Glomerular visceral epithelial cell (primary cell): Measurements from ENCODE around the gene TRIML2.

Source experiments
- DNase-seq: peaks from one replicate; pipeline ENCODE4 v3.0.0-alpha.2; 2016; ENCODE audit errors: extremely low spot score

The TRIML2 gene

GRCh38 chr4:188109157-188109755, at the start of gene TRIML2:
TSS of gene TRIML2 (minus strand) at chr4:188109603. CDS start at chr4:188105368, 4,235 bp downstream.
- DNase-seq = no peak

- DNase-seq = no peak
These were observed 48.9 kb upstream of the TRIML2 start for GRCh38 chr4:188158336-188158735.

GRCh38 chr4:188154668-188155405, 45.4 kb upstream of the TRIML2 start:
- DNase-seq = no peak

GRCh38 chr4:188147776-188148175, 38.4 kb upstream of the TRIML2 start:
- DNase-seq = no peak

GRCh38 chr4:188147176-188147575, 37.8 kb upstream of the TRIML2 start:
- DNase-seq = no peak

DNA sequence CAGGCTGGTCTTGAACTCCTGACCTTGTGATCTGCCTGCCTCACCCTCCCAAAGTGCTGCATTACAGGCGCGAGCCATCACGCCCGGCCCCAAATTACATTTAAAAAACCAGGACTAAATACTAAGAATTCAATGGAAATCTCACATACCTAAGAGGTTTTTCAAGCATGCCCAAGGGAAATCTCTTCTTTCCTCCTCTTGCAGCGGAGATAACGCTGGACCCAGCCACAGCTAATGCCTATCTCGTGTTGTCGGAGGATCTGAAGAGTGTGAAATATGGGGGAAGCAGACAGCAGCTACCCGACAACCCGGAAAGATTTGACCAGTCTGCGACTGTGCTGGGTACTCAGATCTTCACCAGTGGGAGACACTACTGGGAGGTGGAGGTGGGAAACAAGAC, 37.2 kb upstream of the TRIML2 start:
- DNase-seq = no peak

DNA sequence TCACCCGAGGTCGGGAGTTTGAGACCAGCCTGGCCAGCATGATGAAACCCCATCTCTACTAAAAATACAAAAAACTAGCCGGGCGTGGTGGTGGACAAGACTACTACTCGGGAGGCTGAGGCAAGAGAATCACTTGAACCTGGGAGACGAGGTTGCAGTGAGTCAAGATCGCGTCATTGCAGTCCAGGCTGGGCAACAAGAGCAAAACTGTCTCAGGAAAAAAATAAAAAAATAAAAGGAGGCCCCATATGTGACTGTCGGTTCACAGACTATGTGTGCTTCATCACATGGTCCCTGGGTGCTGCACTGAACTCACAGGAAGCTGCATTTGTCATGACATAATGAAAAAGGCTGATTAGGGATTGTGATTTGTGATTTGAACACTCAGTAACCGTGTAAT, 36.2 kb upstream of the TRIML2 start:
- DNase-seq = no peak

DNA sequence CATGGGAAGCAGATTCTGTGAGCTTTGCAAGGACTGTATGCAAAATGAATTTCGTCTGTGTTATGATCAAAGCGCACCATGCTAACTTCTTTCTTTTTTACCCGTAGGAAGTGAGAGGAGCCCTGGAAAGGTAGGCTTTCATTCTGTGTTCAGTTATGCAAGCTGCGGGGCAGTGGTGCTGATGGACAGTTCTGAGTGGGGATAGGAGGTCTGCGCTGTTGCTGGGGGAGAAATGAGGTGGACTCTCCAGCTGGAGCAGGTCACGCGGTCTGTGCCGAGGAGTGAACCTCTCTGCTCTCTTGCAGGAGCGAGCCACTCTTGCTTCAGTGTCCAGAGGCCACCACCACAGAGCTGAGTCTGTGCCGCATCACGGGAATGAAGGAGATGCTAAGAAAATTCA, 34.3 kb upstream of the TRIML2 start:
- no peak for DNase-seq

DNA sequence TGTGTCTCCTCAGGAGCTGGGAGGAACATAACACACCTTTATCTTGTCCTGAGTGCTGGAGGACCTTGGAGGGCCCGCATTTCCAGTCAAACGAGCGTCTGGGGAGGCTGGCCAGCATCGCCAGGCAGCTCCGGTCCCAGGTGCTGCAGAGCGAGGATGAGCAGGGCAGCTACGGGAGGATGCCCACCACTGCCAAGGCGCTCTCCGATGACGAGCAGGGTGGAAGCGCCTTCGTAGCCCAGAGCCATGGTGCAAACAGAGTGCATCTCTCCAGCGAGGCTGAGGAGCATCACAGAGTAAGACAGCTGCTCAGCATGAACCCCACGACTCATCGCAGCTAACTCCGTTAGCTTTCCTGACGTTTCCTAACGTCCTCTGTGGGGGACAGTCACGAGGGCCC, 30.3 kb upstream of the TRIML2 start:
- no peak for DNase-seq

DNA sequence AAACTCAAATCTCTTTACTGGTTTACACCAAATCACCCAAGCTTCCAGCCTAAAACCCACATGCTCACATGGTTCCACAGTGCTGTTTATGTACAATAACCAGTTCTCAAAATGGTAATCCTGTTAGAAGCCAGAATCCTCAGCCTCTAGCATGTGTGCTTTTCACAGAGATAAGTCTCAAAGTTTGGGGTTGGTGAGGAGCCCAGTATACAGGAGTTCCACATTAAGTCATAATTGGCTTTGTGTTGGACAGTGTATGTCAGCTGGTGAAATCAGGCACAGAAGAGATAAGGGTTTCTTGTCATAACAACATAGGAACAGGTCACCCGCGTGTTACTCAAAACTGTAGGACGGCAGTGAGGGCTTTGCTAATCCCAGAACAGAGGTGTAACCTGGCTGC, 29.7 kb upstream of the TRIML2 start, which contains the start of gene TRIML1:
Gene TRIML1 (plus strand): TSS at position 301 of the 400 bp plus-strand sequence. CDS start 118 bp downstream, outside the sequence.
- no peak for DNase-seq

DNA sequence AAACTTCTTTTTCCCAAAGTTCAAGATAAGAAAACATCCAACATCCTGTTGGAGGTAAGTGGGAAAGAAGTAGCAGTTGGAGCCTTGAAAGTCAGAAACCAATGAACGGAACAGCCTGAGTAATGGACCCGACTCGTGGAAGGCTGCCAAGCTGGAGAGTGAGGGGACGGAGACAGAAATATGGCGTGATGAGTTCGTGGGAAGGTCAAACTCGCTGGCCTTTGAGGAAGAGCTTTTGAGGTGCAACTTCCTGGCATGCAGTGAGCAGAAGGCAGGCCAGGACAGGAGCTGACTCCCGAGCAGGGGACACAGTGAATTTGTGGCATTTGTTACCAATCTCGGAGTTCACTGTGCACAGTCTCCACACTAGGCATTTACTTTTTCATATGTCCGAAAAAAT, 28.8 kb upstream of the TRIML2 start:
- no peak for DNase-seq

- DNase-seq = no peak
These were observed 22.8 kb upstream of the TRIML2 start for GRCh38 chr4:188132232-188132631.

DNA sequence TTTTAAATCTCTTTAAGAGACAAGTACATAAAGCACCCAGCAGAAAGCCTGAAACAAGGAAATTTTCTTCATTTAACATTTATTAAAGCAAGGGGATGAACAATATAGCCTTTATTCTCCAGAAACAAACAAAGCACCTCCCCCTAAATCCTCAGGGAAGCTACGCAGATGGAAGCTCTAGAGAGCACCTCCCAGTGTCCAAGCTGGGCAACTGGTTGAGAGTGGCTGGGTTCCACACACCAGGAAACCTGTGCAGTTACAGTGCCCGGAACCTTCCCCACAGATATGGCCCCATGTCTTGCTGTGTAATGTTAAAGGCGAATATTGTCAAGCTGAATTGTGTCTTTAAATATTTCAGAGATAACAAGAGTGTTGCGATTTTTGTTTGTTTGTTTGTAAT, 21.0 kb upstream of the TRIML2 start:
- DNase-seq = no peak

DNA sequence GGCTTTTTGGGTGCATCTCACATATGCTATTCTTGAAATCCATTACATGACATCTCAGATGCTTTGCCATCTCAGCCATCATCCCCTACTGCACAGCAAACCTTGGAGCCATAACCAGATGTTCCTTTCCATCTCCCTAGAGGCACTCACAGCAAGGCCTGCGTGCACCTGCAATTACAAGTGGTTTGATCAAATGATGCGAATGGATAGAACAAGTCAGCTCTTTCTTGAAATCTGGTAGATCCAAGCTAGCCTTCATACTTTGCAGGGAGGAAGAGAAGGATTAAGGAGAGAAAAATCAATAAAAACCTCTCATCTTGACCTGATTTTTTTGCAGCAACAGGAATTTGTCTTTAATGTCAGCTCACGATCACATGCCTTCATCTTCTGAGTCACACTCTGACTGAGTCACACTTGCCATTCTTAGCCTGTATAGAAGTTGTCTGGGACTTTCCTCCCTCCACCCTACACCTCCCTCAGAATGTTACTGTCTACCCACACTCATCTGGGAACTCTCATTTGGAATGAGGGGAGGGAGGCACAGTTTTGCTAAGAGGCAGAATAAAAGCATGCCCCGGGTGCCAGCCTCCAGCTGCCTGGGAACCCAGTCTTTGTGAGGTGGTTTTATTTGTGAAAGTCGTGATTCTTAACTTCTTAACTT, 17.9 kb upstream of the TRIML2 start:
- DNase-seq = peak; percentile 68

DNA sequence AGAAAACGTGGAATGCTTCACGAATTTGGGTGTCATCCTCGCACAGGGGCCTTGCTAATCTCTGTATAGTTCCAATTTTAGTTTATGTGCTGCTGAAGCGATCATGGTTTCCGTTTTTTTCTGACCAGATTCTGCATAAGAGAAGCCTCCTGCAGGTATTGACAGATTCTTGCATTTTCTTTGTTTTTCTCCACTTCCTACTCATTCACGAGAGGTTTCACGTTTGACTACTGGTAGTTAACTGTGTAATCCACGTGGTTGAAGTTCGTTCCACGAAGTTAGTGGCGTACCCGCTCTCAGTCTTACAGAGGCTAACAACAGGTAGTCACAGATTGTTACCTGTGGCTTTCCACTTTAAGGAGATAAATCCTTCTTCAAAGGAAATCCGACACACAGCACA, 12.1 kb upstream of the TRIML2 start:
- no peak for DNase-seq

DNA sequence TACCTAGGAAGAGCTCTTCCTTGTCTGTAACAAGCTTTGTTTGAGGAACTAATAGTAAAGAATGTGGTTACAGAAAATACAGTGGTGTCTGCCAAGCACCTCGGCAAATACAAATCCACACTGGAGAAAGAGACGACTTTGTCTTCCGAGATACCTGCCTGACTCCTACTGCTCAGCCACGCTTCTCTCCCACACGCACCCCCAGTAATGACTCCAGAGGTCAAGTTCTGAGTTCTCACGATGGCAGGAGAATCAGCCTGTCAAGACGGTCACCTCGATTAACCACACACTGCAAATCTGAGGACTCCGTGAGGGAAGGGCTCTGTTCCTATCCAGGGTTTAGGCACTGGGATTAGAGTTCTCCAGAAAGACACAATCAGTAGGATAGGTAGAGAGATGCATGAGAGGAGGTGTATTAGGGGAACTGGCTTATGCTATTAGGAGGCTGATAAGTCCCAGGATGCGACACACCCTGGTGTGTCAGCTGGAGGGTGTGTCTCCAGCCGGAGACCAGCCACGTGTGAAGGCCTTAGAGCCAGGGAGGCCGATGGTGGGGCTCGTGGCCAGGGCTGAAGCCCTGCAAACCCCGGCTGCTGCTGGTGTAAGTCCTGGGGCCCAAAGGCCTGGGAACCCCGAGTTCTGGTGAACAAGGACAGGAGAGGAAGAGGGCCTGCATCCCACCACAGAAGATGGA, 8.4 kb upstream of the TRIML2 start:
- DNase-seq = no peak

DNA sequence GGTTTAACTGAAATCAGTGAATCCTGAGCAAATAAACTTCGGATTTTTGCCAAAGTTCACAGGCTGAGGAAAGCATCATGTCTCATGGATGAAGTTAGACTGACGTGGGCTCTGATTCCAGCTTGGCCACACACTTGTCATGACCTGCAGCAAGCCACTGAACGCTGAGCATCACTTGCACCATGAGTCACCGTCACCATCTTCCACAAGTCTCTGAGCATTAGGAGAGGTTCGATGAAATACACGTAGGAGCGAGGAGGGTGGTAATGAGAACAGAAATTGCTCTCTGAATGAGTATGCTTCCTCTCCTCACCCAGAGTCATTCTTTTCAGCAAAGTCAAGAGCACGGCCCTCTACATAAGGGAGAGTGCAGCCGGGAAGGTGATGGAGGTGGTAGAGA, 3.8 kb upstream of the TRIML2 start:
- no peak for DNase-seq

DNA sequence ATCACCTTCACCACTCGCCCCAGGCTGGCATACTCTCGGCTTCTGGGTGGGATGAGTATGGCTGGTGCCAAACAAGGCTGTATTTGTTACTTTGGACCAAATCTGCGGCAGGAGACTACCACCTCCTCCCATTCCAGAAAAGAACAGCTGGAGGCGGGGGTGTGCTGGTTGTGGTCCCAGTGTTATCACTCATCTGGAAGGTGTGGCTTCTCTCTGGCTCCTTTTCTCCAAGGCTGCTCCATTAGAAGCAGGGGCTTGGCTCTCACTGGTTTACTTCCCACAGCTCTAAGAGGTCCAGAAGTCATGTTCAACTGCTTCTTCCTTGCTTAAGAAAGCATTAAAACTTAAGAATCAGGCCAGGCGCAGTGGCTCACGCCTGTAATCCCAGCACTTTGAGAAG, 2.6 kb upstream of the TRIML2 start:
- DNase-seq = no peak

DNA sequence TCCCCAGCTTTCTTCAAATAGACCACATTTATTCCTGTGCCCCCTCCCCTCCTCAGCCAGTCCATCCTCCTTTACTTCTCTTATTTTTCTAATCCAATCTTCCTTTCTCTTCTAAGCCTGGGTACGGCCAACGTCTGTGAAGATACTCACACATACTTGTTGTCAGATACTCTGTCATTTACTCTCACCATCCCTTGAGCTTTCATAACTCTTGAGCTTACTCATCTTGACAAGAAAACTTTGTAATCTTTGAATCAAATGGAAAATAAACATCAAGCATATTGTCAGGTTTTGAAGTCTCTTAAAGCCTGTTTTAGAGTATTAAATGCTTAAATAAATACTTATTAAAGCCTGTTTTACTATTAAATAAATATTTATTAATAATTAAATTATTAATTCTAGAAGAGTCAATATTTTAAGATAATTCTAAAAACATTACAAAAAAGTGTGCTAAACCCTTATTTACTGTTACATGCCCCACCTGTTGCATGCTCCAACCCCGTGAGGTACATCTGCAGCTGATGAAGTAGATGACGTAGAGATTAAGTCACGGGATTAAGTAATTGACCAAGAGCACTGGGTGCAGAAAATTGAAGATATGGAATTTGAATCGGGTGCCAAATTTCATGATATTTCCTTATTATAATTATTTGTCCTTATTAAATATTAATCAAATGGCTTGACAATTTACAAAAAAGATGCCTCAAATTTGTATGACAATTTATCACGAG, 1.5 kb upstream of the TRIML2 start:
- DNase-seq = no peak

DNA sequence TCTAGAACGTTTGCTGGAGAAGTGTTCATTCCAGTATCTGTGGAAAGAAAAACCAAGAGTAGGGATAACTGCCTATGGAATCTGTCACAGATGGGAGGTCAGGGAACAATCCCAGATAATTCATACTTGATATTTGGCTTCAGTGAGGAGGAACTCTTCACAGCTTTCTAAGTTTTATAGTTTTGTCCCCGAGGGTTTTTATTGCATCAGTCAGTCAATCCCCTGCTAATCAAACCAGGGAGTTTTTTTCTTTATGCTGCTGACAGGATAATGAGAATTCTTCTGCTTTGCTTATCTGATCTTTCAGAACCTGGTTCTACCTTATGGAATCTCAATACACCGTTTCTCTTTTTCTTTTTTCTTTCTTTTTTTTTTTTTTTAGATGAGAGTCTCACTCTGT, 633 bp upstream of the TRIML2 start:
- DNase-seq = no peak

- no peak for DNase-seq
These were observed 1.2 kb downstream of the TRIML2 start for GRCh38 chr4:188107931-188108843.
